ENCODE data around the gene KY. TPM values are rescaled to one million over a fixed set of nuclear protein-coding genes. Genes with fewer than 3 reads are reported as not detected.

The KY gene
- total and polyA plus RNA-seq, 7 experiments from 2014 or later = not detected

- no peak for ATAC-seq
- DNase-seq = no peak
- Histone ChIP-seq H3K36me3 (ENCODE audit: control insufficient read depth in 2 of 3, insufficient read depth in 3 of 3, low read length in 3 of 3) (no peaks in the 10 kb centered on the region), H3K9me3 (ENCODE audit: control insufficient read depth in 2 of 3, low read length in 3 of 3) (no peaks in the 10 kb centered on the region), H3K4me1 (ENCODE audit: control insufficient read depth in 2 of 2, insufficient read depth in 2 of 2, low read length in 2 of 2) (no peaks in the 10 kb centered on the region), H3K27me3 (ENCODE audit: control insufficient read depth in 2 of 2, insufficient read depth in 2 of 2, low read length in 2 of 2) (no peaks in the 10 kb centered on the region), H3K4me3 (ENCODE audit: low read length) (no peak overlapping the region), H3K27ac (ENCODE audit: low read depth, low read length) (no peak overlapping the region)
- Mint-ChIP-seq H3K4me1 (no peaks in the 10 kb centered on the region), H3K36me3 (peaks cover 0 to 3% (median 0%) of the 10 kb centered on the region in 5 donors), H3K4me3 (no peak overlapping the region), H3K9me3 (peaks cover 0 to 11% (median 5%) of the 10 kb centered on the region in 11 donors), H3K27me3 (peaks cover 0 to 36% (median 3%) of the 10 kb centered on the region in 5 donors), H3K27ac (peak overlapping the region in 1 of 9 donors; percentile 27)
- ChIA-PET CTCF (no interaction called here), POLR2A (no interaction called here)
- intact Hi-C loops (cut with micrococcal nuclease) = no loop called here
Measured at GRCh38 chr3:134682196-134682880, 31.5 kb upstream of the KY start.

- no peak overlapping the region for H3K4me3 ChIP-seq (ENCODE audit: low read length)
- DNase-seq = no peak
- ChIA-PET CTCF (no interaction called here), POLR2A (no interaction called here)
- no peaks in the 10 kb centered on the region for H3K4me1 ChIP-seq (ENCODE audit: control insufficient read depth in 2 of 2, insufficient read depth in 2 of 2, low read length in 2 of 2)
- Mint-ChIP-seq H3K4me3 (no peak overlapping the region), H3K4me1 (no peaks in the 10 kb centered on the region), H3K27ac (no peak overlapping the region), H3K27me3 (peaks cover 0 to 35% (median 0%) of the 10 kb centered on the region in 5 donors), H3K36me3 (peaks cover 0 to 5% (median 0%) of the 10 kb centered on the region in 5 donors), H3K9me3 (peaks cover under 1 to 14% (median 7%) of the 10 kb centered on the region in 11 donors)
- H3K36me3 ChIP-seq (ENCODE audit: control insufficient read depth in 2 of 3, insufficient read depth in 3 of 3, low read length in 3 of 3) = no peaks in the 10 kb centered on the region
- no peaks in the 10 kb centered on the region for H3K27me3 ChIP-seq (ENCODE audit: control insufficient read depth in 2 of 2, insufficient read depth in 2 of 2, low read length in 2 of 2)
- no peak overlapping the region for H3K27ac ChIP-seq (ENCODE audit: low read depth, low read length)
- no peaks in the 10 kb centered on the region for H3K9me3 ChIP-seq (ENCODE audit: control insufficient read depth in 2 of 3, low read length in 3 of 3)
- no peak for ATAC-seq
- intact Hi-C loops (cut with micrococcal nuclease) = no loop called here
Measured at GRCh38 chr3:134681522-134681900, 30.7 kb upstream of the KY start.

GRCh38 chr3:134680796-134681521 lies 30.1 kb upstream of the KY start:
- Mint-ChIP-seq H3K27ac (no peak overlapping the region), H3K4me3 (no peak overlapping the region), H3K4me1 (no peaks in the 10 kb centered on the region), H3K9me3 (peaks cover 2 to 19% (median 11%) of the 10 kb centered on the region in 11 donors), H3K36me3 (peaks cover 0 to 10% (median 0%) of the 10 kb centered on the region in 5 donors), H3K27me3 (peaks cover 0 to 35% (median 0%) of the 10 kb centered on the region in 5 donors)
- Histone ChIP-seq H3K9me3 (ENCODE audit: control insufficient read depth in 2 of 3, low read length in 3 of 3) (peaks cover 0 to 3% (median 0%) of the 10 kb centered on the region in 3 experiments), H3K4me3 (ENCODE audit: low read length) (no peak overlapping the region), H3K27me3 (ENCODE audit: control insufficient read depth in 2 of 2, insufficient read depth in 2 of 2, low read length in 2 of 2) (no peaks in the 10 kb centered on the region), H3K27ac (ENCODE audit: low read depth, low read length) (no peak overlapping the region), H3K36me3 (ENCODE audit: control insufficient read depth in 2 of 3, insufficient read depth in 3 of 3, low read length in 3 of 3) (no peaks in the 10 kb centered on the region), H3K4me1 (ENCODE audit: control insufficient read depth in 2 of 2, insufficient read depth in 2 of 2, low read length in 2 of 2) (no peaks in the 10 kb centered on the region)
- DNase-seq (no peak), ATAC-seq (no peak)
- ChIA-PET POLR2A (no interaction called here), CTCF (no interaction called here)
- intact Hi-C loops (cut with micrococcal nuclease) = no loop called here

GRCh38 chr3:134677987-134678308 lies 27.1 kb upstream of the KY start:
- Histone ChIP-seq H3K27me3 (ENCODE audit: control insufficient read depth in 2 of 2, insufficient read depth in 2 of 2, low read length in 2 of 2) (no peaks in the 10 kb centered on the region), H3K9me3 (ENCODE audit: control insufficient read depth in 2 of 3, low read length in 3 of 3) (peaks cover 0 to 19% (median 0%) of the 10 kb centered on the region in 3 experiments), H3K4me3 (ENCODE audit: low read length) (no peak overlapping the region), H3K27ac (ENCODE audit: low read depth, low read length) (no peak overlapping the region), H3K4me1 (ENCODE audit: control insufficient read depth in 2 of 2, insufficient read depth in 2 of 2, low read length in 2 of 2) (no peaks in the 10 kb centered on the region), H3K36me3 (ENCODE audit: control insufficient read depth in 2 of 3, insufficient read depth in 3 of 3, low read length in 3 of 3) (no peaks in the 10 kb centered on the region)
- Mint-ChIP-seq H3K27ac (no peak overlapping the region), H3K36me3 (peaks cover 0 to 10% (median 0%) of the 10 kb centered on the region in 5 donors), H3K4me1 (no peaks in the 10 kb centered on the region), H3K4me3 (no peak overlapping the region), H3K9me3 (peaks cover 8 to 48% (median 24%) of the 10 kb centered on the region in 11 donors), H3K27me3 (peaks cover 0 to 39% (median 7%) of the 10 kb centered on the region in 5 donors)
- intact Hi-C loops (cut with micrococcal nuclease) = no loop called here
- ATAC-seq = no peak
- DNase-seq = no peak
- ChIA-PET POLR2A (no interaction called here), CTCF (no interaction called here)

GRCh38 chr3:134677196-134677986 lies 26.6 kb upstream of the KY start:
- H3K36me3 Mint-ChIP-seq = peaks cover 0 to 15% (median 0%) of the 10 kb centered on the region in 5 donors
- DNase-seq = no peak
- CTCF ChIA-PET = no interaction called here
- peaks cover 0 to 20% (median 0%) of the 10 kb centered on the region in 3 experiments for H3K9me3 ChIP-seq (ENCODE audit: control insufficient read depth in 2 of 3, low read length in 3 of 3)
- H3K27ac Mint-ChIP-seq = no peak overlapping the region
- intact Hi-C loops (cut with micrococcal nuclease) = no loop called here
- H3K9me3 Mint-ChIP-seq = peaks cover 8 to 53% (median 25%) of the 10 kb centered on the region in 11 donors
- no peaks in the 10 kb centered on the region for H3K4me1 Mint-ChIP-seq
- no peaks in the 10 kb centered on the region for H3K36me3 ChIP-seq (ENCODE audit: control insufficient read depth in 2 of 3, insufficient read depth in 3 of 3, low read length in 3 of 3)
- H3K4me3 Mint-ChIP-seq = no peak overlapping the region
- H3K27me3 ChIP-seq (ENCODE audit: control insufficient read depth in 2 of 2, insufficient read depth in 2 of 2, low read length in 2 of 2) = no peaks in the 10 kb centered on the region
- H3K27me3 Mint-ChIP-seq = peaks cover 0 to 44% (median 7%) of the 10 kb centered on the region in 5 donors
- peak; percentile 59 for ATAC-seq
- H3K4me3 ChIP-seq (ENCODE audit: low read length) = no peak overlapping the region
- H3K27ac ChIP-seq (ENCODE audit: low read depth, low read length) = no peak overlapping the region
- POLR2A ChIA-PET = no interaction called here
- H3K4me1 ChIP-seq (ENCODE audit: control insufficient read depth in 2 of 2, insufficient read depth in 2 of 2, low read length in 2 of 2) = no peaks in the 10 kb centered on the region

GRCh38 chr3:134675726-134676256 lies 25.0 kb upstream of the KY start:
- intact Hi-C loops (cut with micrococcal nuclease) = no loop called here
- DNase-seq = no peak
- peaks cover 0 to 20% (median 0%) of the 10 kb centered on the region in 3 experiments for H3K9me3 ChIP-seq (ENCODE audit: control insufficient read depth in 2 of 3, low read length in 3 of 3)
- no peak overlapping the region for H3K4me3 ChIP-seq (ENCODE audit: low read length)
- POLR2A ChIA-PET = no interaction called here
- CTCF ChIA-PET = no interaction called here
- ATAC-seq = no peak
- no peaks in the 10 kb centered on the region for H3K4me1 ChIP-seq (ENCODE audit: control insufficient read depth in 2 of 2, insufficient read depth in 2 of 2, low read length in 2 of 2)
- Mint-ChIP-seq H3K4me3 (no peak overlapping the region), H3K9me3 (peaks cover 8 to 56% (median 28%) of the 10 kb centered on the region in 11 donors), H3K27me3 (peaks cover 0 to 35% (median 4%) of the 10 kb centered on the region in 5 donors), H3K27ac (no peak overlapping the region), H3K36me3 (peaks cover 0 to 15% (median 0%) of the 10 kb centered on the region in 5 donors), H3K4me1 (no peaks in the 10 kb centered on the region)
- no peak overlapping the region for H3K27ac ChIP-seq (ENCODE audit: low read depth, low read length)
- no peaks in the 10 kb centered on the region for H3K36me3 ChIP-seq (ENCODE audit: control insufficient read depth in 2 of 3, insufficient read depth in 3 of 3, low read length in 3 of 3)
- no peaks in the 10 kb centered on the region for H3K27me3 ChIP-seq (ENCODE audit: control insufficient read depth in 2 of 2, insufficient read depth in 2 of 2, low read length in 2 of 2)
